GM12878 (cell line): ENCODE measurements around the gene MLLT3. TPM values are rescaled to one million over a fixed set of nuclear protein-coding genes. Genes with fewer than 3 reads are reported as not detected.

Source experiments
- ATAC-seq: fragments of 200-7000 bp; cut with Tn5 transposase; 3 replicates; pipeline ENCODE4 v1.9.1; 2020; ENCODE audit warnings: mild to moderate bottlenecking, moderate library complexity
- BruUV-seq: library from RNA; stranded (reverse); fragments of 400-500 nt; replicated peaks from 2 replicates; lab custom pipeline; 2021; lab: Mats Ljungman, UMichigan
- CTCF ChIA-PET: fragments of 300-600 bp; sonication (Branson Sonifier 250); formaldehyde crosslinking; extraction: SDS; loops from one replicate; lab custom pipeline; 2021; ENCODE audit warnings: inconsistent platforms; lab: Yijun Ruan, JAX
- POLR2A ChIA-PET: fragments of 350-600 bp; formaldehyde crosslinking; extraction: SDS; loops from one replicate; lab custom pipeline; 2021; ENCODE audit warnings: inconsistent platforms; lab: Charles Lee
- RAD21 ChIA-PET: fragments of 300-600 bp; sonication (Branson Sonifier 250); formaldehyde crosslinking; loops from one replicate; lab custom pipeline; 2023; ENCODE audit warnings: antibody characterized with exemption; ENCODE audit not compliant: unreplicated experiment; lab: Charles Lee
- SMC1A ChIA-PET: fragments of 300-600 bp; sonication (Branson Sonifier 250); formaldehyde crosslinking; loops from one replicate; lab custom pipeline; 2023; ENCODE audit not compliant: unreplicated experiment, uncharacterized antibody; lab: Charles Lee
- DNase-seq: peaks from one replicate; pipeline ENCODE4 v3.0.0-alpha.2; 2011; ENCODE audit warnings: low read depth, low spot score
- FAIRE-seq: peaks from 3 replicates; lab custom pipeline; 2011; peaks lifted over from hg19 to GRCh38; lab: Jason Lieb, UNC
- H2AFZ ChIP-seq: 2 replicates; pipeline ENCODE4 v1.6.0; 2011; ENCODE audit warnings: low read depth, low read length, control low read depth; ENCODE audit not compliant: control insufficient read depth
- H3K27ac ChIP-seq: 2 replicates; pipeline ENCODE4 v1.5.1; 2011; ENCODE audit warnings: control low read depth; ENCODE audit not compliant: control insufficient read depth, insufficient read depth
- H3K27me3 ChIP-seq, 2 experiments: replicated peaks in 1 of 2; 2 replicates each; pipeline versions ENCODE4 v1.6.0 to v1.6.1; 2011; ENCODE audit warnings: low read length in 1 of 2; ENCODE audit not compliant: control insufficient read depth in 2 of 2, insufficient read depth in 2 of 2
- H3K36me3 ChIP-seq, 2 experiments: 2 replicates each; pipeline ENCODE4 v1.5.1; 2011; ENCODE audit warnings: low read length in 1 of 2; ENCODE audit not compliant: control insufficient read depth in 2 of 2, insufficient read depth in 2 of 2
- H3K4me1 ChIP-seq: 2 replicates; pipeline ENCODE4 v1.6.1; 2011; ENCODE audit warnings: mild to moderate bottlenecking, low read length, moderate library complexity, mixed read lengths; ENCODE audit not compliant: control insufficient read depth, insufficient read depth
- H3K4me2 ChIP-seq: 2 replicates; pipeline ENCODE4 v1.6.0; 2011; ENCODE audit warnings: control low read depth; ENCODE audit not compliant: control insufficient read depth, insufficient read depth
- H3K4me3 ChIP-seq: fragments of 200-600 bp; sonication (generic); 2 replicates; pipeline ENCODE4 v1.5.1; 2016
- H3K79me2 ChIP-seq: 2 replicates; pipeline ENCODE4 v1.6.0; 2011; ENCODE audit warnings: low read length; ENCODE audit not compliant: control insufficient read depth, insufficient read depth
- H3K9ac ChIP-seq: 2 replicates; pipeline ENCODE4 v1.8.0; 2011; ENCODE audit warnings: low read length, control low read depth, mixed read lengths; ENCODE audit not compliant: control insufficient read depth, insufficient read depth
- H3K9me3 ChIP-seq: replicated peaks from 3 replicates; pipeline ENCODE4 v1.5.1; 2011; ENCODE audit warnings: mild to moderate bottlenecking, low read length; ENCODE audit not compliant: control insufficient read depth, insufficient read depth
- H4K20me1 ChIP-seq: 2 replicates; pipeline ENCODE4 v1.6.0; 2011; ENCODE audit not compliant: control insufficient read depth, insufficient read depth
- BHLHE40 ChIP-seq, 2 experiments: fragments of 450-650 bp in 1 of 2; IDR thresholded peaks; 2 replicates each; pipeline ENCODE4 v1.6.1; 2011 to 2017; ENCODE audit warnings: low read depth in 2 of 2, borderline replicate concordance in 1 of 2, improper control_type of control experiment in 1 of 2, low read length in 1 of 2, mild to moderate bottlenecking in 1 of 2
- DPF2 ChIP-seq: fragments of 450-650 bp; IDR thresholded peaks from 2 replicates; pipeline ENCODE4 v1.6.1; 2017; ENCODE audit warnings: mild to moderate bottlenecking
- FOS ChIP-seq: IDR thresholded peaks from 3 replicates; pipeline ENCODE4 v1.6.1; 2011; ENCODE audit warnings: borderline replicate concordance; ENCODE audit not compliant: insufficient read length; ENCODE audit errors: extremely low read depth
- GATAD2B ChIP-seq: fragments of 450-650 bp; conservative IDR thresholded peaks from 2 replicates; pipeline ENCODE4 v1.6.1; 2017; ENCODE audit warnings: low read depth, mild to moderate bottlenecking, moderate library complexity
- MYC ChIP-seq: IDR thresholded peaks from 2 replicates; pipeline ENCODE4 v1.6.1; 2011; ENCODE audit warnings: mild to moderate bottlenecking, low read length, moderate library complexity, inconsistent platforms; ENCODE audit not compliant: insufficient read depth, insufficient replicate concordance, insufficient read length, severe bottlenecking
- PAX5 ChIP-seq: IDR thresholded peaks from 2 replicates; pipeline ENCODE4 v1.6.1; 2011; ENCODE audit warnings: low read depth, low read length, borderline replicate concordance
- PML ChIP-seq: IDR thresholded peaks from 2 replicates; pipeline ENCODE4 v1.6.1; 2012; ENCODE audit warnings: low read length, inconsistent platforms
- SMARCA5 ChIP-seq: fragments of 450-650 bp; IDR thresholded peaks from 2 replicates; pipeline ENCODE4 v1.6.1; 2017; ENCODE audit warnings: mild to moderate bottlenecking
- SREBF2 ChIP-seq: IDR thresholded peaks from 2 replicates; pipeline ENCODE4 v1.6.1; 2012; ENCODE audit warnings: mild to moderate bottlenecking, low read length
- TARDBP ChIP-seq: IDR thresholded peaks from 2 replicates; pipeline ENCODE4 v1.6.1; 2016; ENCODE audit warnings: borderline replicate concordance
- TCF7 ChIP-seq: IDR thresholded peaks from 2 replicates; pipeline ENCODE4 v1.6.1; 2014; ENCODE audit warnings: antibody characterized with exemption, borderline replicate concordance
- YY1 ChIP-seq: IDR thresholded peaks from 2 replicates; pipeline ENCODE4 v1.6.1; 2011; ENCODE audit warnings: low read depth, mild to moderate bottlenecking, low read length
- ZNF24 ChIP-seq: fragments of 450-650 bp; IDR thresholded peaks from 2 replicates; pipeline ENCODE4 v1.6.1; 2017; ENCODE audit warnings: antibody characterized with exemption, mild to moderate bottlenecking
- whole genome bisulfite sequencing: methylation state at CpG from one replicate; pipeline ENCODE4 v1.1.6; 2016; ENCODE audit warnings: low lambda C conversion rate; ENCODE audit not compliant: insufficient replicate concordance, insufficient coverage; ENCODE audit errors: missing lambda C conversion rate; 5-methylcytosine and 5-hydroxymethylcytosine counted together
- in situ Hi-C: fragments of 300-500 bp; cut with MboI; formaldehyde crosslinking; loops from 9 replicates; pipeline ENCODE4 v1.14.3; 2018; ENCODE audit warnings: mixed read lengths
- intact Hi-C: fragments of 100-400 bp; cut with micrococcal nuclease; formaldehyde crosslinking; loops from one replicate; pipeline ENCODE4 v1.14.2; 2022; ENCODE audit not compliant: unreplicated experiment
- polyA plus RNA-seq, 11 experiments: library from polyadenylated mRNA; depleted of rRNA in 4 of 11; unstranded in 6 of 11; stranded (reverse) in 5 of 11; fragments of >200 nt; fragmentation: Nextera tagmentation in 4 of 11; fragmentation: Illumina TruSeq in 1 of 11; extraction: Ambion mirVana in 4 of 11; extraction: Trizol in 1 of 11; gene quantifications; 1 replicate in 1 of 11; 2 replicates in 10 of 11; pipeline versions ENCODE4 v1.2.1 to v1.2.3, GENCODE V29; 2011 to 2016; ENCODE audit warnings: inconsistent platforms in 2 of 11, missing spikeins in 2 of 11, low read depth in 1 of 11
- total RNA-seq, 4 experiments: library from RNA; depleted of rRNA in 3 of 4; stranded (reverse); fragments of >200 nt in 3 of 4; fragmentation: Illumina TruSeq in 1 of 4; extraction: Trizol in 1 of 4; gene quantifications; 2 replicates each; pipeline versions ENCODE4 v1.2.1 to v1.2.3, GENCODE V29; 2013 to 2021
- TF ChIP-seq, protein P1 (sequence below): IDR thresholded peaks from 2 replicates; pipeline ENCODE4 v1.6.1; 2012; ENCODE audit warnings: improper control_type of control experiment, low read depth, low read length; ENCODE audit not compliant: insufficient replicate concordance
- TF ChIP-seq, protein P2 (sequence below): fragments of 450-650 bp; IDR thresholded peaks from 2 replicates; pipeline ENCODE4 v1.6.1; 2017; ENCODE audit warnings: mild to moderate bottlenecking, moderate library complexity

The MLLT3 gene
- total and polyA plus RNA-seq, 10 of the 15 experiments (the other 5 are each of a cell fraction or from before 2014, with no cell fraction given), result 17.7 to 72.3 (median 35.6) TPM

DNA sequence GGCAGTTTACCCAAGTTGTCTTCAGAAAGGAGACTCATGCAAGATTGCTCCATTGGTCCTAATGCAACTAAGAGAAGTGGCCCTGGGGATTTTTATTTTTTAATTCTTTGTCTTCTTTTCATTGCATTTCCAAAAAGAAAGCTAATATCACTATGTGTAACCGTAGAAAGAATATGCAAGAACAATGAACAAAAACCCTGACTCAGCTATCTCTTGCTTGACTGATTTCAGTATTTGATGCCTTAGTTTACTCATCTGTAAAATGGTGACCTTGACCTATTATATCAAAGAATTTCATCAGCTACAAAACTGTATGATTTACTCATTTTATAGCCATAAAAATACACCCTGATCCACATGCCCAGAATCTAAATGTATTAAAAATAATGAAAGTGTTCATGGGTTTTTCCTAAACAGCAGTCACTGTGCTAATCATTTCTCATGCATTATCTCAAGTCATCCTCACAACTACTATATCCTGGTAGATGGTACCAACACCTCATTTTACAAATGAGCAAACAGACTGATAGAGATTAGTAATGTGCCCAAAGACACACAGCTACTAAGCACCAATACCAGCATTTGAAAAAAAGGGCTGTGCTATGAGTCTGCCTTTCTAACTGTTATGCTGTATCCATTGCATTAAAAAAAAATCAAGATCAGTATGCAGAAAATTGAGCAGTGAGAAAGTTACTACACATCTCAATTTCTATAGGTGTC lies 185.7 kb downstream of the MLLT3 start (continued):
- TF ChIP-seq ZNF24 (no peak), PML (no peak), BHLHE40 (IDR thresholded peaks at IDR 0.05; ENCODE audit: borderline replicate concordance in 1 of 2, low read depth in 2 of 2, low read length in 1 of 2) (no peak), YY1 (no peak), MYC (no peak), PAX5 (no peak), FOS (no peak)

DNA sequence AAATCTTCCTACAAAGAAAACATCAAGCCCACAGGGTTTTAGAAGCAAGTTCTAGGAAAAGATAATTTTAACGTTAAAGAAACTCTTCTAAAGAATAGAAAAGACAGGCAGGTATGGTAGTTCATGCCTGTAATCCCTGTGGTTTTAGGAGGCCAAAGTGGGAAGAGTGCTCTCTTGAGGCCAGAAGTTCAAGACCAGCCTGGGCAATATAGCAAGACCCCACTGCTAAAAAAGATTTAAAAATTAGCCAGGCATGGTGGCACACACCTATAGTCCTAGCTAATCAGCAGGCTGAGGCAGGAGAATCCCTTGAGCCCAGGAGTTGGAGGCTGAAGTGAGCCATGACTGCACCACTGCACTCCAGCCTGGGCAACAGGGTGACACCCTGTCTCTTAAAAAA lies 193.3 kb downstream of the MLLT3 start:
- no peak overlapping the region for H3K4me3 ChIP-seq
- no peaks in the 10 kb centered on the region; a peak in 1 of 4 replicates for H3K36me3 ChIP-seq
- no peak overlapping the region for H3K9ac ChIP-seq
- peaks cover 2% of the 10 kb centered on the region for H3K79me2 ChIP-seq
- ATAC-seq (no peak), DNase-seq (no peak), FAIRE-seq (no peak)
- no peaks in the 10 kb centered on the region for H3K27me3 ChIP-seq
- in situ Hi-C loops, result no loop called here
- no peak overlapping the region for H3K4me2 ChIP-seq
- BruUV-seq, result no TSS peak
- ChIA-PET CTCF (no interaction called here), RAD21 (no interaction called here), POLR2A (no interaction called here), SMC1A (interaction anchor here (1.4 kb wide), 1 partner anchor 9 kb away, joined by 4 read pairs; no protein-coding TSS in a partner anchor)
- H3K4me1 ChIP-seq, result peaks cover 14% of the 10 kb centered on the region; the same call in 1 of the 2 replicates
- WGBS, result 100% methylated on average over 1 of the region's 1 CpG
- no peaks in the 10 kb centered on the region for H3K9me3 ChIP-seq
- H3K27ac ChIP-seq, result no peak overlapping the region
- intact Hi-C loops, result no loop called here
- H4K20me1 ChIP-seq, result no peaks in the 10 kb centered on the region
- H2AFZ ChIP-seq, result no peak overlapping the region
- TF ChIP-seq TCF7 (no peak), TARDBP (no peak), SREBF2 (no peak), DPF2 (no peak), SMARCA5 (no peak), GATAD2B (no peak)
- TF ChIP-seq, protein P1, sequence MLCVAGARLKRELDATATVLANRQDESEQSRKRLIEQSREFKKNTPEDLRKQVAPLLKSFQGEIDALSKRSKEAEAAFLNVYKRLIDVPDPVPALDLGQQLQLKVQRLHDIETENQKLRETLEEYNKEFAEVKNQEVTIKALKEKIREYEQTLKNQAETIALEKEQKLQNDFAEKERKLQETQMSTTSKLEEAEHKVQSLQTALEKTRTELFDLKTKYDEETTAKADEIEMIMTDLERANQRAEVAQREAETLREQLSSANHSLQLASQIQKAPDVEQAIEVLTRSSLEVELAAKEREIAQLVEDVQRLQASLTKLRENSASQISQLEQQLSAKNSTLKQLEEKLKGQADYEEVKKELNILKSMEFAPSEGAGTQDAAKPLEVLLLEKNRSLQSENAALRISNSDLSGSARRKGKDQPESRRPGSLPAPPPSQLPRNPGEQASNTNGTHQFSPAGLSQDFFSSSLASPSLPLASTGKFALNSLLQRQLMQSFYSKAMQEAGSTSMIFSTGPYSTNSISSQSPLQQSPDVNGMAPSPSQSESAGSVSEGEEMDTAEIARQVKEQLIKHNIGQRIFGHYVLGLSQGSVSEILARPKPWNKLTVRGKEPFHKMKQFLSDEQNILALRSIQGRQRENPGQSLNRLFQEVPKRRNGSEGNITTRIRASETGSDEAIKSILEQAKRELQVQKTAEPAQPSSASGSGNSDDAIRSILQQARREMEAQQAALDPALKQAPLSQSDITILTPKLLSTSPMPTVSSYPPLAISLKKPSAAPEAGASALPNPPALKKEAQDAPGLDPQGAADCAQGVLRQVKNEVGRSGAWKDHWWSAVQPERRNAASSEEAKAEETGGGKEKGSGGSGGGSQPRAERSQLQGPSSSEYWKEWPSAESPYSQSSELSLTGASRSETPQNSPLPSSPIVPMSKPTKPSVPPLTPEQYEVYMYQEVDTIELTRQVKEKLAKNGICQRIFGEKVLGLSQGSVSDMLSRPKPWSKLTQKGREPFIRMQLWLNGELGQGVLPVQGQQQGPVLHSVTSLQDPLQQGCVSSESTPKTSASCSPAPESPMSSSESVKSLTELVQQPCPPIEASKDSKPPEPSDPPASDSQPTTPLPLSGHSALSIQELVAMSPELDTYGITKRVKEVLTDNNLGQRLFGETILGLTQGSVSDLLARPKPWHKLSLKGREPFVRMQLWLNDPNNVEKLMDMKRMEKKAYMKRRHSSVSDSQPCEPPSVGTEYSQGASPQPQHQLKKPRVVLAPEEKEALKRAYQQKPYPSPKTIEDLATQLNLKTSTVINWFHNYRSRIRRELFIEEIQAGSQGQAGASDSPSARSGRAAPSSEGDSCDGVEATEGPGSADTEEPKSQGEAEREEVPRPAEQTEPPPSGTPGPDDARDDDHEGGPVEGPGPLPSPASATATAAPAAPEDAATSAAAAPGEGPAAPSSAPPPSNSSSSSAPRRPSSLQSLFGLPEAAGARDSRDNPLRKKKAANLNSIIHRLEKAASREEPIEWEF, result no peak
- TF ChIP-seq, protein P2, sequence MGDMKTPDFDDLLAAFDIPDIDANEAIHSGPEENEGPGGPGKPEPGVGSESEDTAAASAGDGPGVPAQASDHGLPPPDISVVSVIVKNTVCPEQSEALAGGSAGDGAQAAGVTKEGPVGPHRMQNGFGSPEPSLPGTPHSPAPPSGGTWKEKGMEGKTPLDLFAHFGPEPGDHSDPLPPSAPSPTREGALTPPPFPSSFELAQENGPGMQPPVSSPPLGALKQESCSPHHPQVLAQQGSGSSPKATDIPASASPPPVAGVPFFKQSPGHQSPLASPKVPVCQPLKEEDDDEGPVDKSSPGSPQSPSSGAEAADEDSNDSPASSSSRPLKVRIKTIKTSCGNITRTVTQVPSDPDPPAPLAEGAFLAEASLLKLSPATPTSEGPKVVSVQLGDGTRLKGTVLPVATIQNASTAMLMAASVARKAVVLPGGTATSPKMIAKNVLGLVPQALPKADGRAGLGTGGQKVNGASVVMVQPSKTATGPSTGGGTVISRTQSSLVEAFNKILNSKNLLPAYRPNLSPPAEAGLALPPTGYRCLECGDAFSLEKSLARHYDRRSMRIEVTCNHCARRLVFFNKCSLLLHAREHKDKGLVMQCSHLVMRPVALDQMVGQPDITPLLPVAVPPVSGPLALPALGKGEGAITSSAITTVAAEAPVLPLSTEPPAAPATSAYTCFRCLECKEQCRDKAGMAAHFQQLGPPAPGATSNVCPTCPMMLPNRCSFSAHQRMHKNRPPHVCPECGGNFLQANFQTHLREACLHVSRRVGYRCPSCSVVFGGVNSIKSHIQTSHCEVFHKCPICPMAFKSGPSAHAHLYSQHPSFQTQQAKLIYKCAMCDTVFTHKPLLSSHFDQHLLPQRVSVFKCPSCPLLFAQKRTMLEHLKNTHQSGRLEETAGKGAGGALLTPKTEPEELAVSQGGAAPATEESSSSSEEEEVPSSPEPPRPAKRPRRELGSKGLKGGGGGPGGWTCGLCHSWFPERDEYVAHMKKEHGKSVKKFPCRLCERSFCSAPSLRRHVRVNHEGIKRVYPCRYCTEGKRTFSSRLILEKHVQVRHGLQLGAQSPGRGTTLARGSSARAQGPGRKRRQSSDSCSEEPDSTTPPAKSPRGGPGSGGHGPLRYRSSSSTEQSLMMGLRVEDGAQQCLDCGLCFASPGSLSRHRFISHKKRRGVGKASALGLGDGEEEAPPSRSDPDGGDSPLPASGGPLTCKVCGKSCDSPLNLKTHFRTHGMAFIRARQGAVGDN, result no peak
